ENCODE measurements around the gene SERPINB12. TPM values are rescaled to one million over a fixed set of nuclear protein-coding genes. Genes with fewer than 3 reads are reported as not detected.

Gene SERPINB12
- total and polyA plus RNA-seq, 2 donors from 2014 or later: not detected

DNA sequence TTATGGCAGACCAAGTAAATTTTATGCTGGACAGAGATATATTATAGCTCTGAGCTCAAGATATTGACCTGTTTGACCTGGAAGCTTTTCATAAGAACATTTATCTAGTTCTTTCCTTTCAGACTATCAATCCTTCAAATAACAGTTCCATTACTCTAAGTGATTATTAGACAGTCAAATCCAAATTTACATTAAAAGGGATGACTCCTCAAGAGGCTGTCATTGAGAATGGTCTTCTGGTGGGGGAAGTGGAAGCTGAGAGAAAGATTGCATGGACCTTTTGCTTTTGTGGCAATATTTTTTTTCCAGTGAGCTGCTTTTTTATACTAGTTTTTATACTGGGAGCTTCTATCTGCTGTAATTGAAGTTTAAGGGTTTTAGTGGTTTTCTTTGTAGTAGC lies 14.9 kb upstream of the SERPINB12 start:
- intact Hi-C loops (cut with DNase I): loop anchor here (10.0 kb wide), 1 partner anchor 318 kb away; no protein-coding TSS in a partner anchor
- FAIRE-seq: no peak

GRCh38 chr18:63528863-63529492 lies 13.2 kb upstream of the SERPINB12 start:
- FAIRE-seq (no peak), DNase-seq (no peak)
- Histone ChIP-seq H3K4me1 (ENCODE audit: control insufficient read depth in 2 of 3, insufficient read depth in 2 of 3, low read depth in 1 of 3, low read length in 3 of 3) (no peaks in the 10 kb centered on the region), H3K9ac (ENCODE audit: low read length in 3 of 3) (no peak overlapping the region), H3K27ac (ENCODE audit: low read depth in 2 of 2, low read length in 2 of 2) (no peak overlapping the region), H3K27me3 (ENCODE audit: control insufficient read depth, insufficient read depth, low read length) (no peaks in the 10 kb centered on the region), H3K4me3 (ENCODE audit: low read length in 3 of 3) (no peak overlapping the region), H3K36me3 (ENCODE audit: control insufficient read depth in 2 of 3, insufficient read depth in 3 of 3, low read length in 3 of 3) (no peaks in the 10 kb centered on the region), H3K9me3 (ENCODE audit: control insufficient read depth in 2 of 3, insufficient read depth in 1 of 3, low read length in 3 of 3) (no peaks in the 10 kb centered on the region)
- TF ChIP-seq, protein P1, sequence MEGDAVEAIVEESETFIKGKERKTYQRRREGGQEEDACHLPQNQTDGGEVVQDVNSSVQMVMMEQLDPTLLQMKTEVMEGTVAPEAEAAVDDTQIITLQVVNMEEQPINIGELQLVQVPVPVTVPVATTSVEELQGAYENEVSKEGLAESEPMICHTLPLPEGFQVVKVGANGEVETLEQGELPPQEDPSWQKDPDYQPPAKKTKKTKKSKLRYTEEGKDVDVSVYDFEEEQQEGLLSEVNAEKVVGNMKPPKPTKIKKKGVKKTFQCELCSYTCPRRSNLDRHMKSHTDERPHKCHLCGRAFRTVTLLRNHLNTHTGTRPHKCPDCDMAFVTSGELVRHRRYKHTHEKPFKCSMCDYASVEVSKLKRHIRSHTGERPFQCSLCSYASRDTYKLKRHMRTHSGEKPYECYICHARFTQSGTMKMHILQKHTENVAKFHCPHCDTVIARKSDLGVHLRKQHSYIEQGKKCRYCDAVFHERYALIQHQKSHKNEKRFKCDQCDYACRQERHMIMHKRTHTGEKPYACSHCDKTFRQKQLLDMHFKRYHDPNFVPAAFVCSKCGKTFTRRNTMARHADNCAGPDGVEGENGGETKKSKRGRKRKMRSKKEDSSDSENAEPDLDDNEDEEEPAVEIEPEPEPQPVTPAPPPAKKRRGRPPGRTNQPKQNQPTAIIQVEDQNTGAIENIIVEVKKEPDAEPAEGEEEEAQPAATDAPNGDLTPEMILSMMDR (IDR thresholded peaks at IDR 0.05; ENCODE audit: borderline replicate concordance, extremely low read depth, insufficient read depth): no peak
- intact Hi-C loops (cut with DNase I): loop anchor here (10.0 kb wide), 1 partner anchor 316 kb away; no protein-coding TSS in a partner anchor

More for the DNA sequence above, 14.9 kb upstream of the SERPINB12 start:
- TF ChIP-seq, protein P1 (IDR thresholded peaks at IDR 0.05; ENCODE audit: borderline replicate concordance, extremely low read depth, insufficient read depth): no peak
- H3K9ac ChIP-seq (ENCODE audit: low read length in 3 of 3): no peak overlapping the region
- H3K4me1 ChIP-seq (ENCODE audit: control insufficient read depth in 2 of 3, insufficient read depth in 2 of 3, low read depth in 1 of 3, low read length in 3 of 3): no peaks in the 10 kb centered on the region
- no peaks in the 10 kb centered on the region for H3K9me3 ChIP-seq (ENCODE audit: control insufficient read depth in 2 of 3, insufficient read depth in 1 of 3, low read length in 3 of 3)
- no peaks in the 10 kb centered on the region for H3K36me3 ChIP-seq (ENCODE audit: control insufficient read depth in 2 of 3, insufficient read depth in 3 of 3, low read length in 3 of 3)
- no peak overlapping the region for H3K27ac ChIP-seq (ENCODE audit: low read depth in 2 of 2, low read length in 2 of 2)
- DNase-seq: no peak
- no peak overlapping the region for H3K4me3 ChIP-seq (ENCODE audit: low read length in 3 of 3)
- H3K27me3 ChIP-seq (ENCODE audit: control insufficient read depth, insufficient read depth, low read length): no peaks in the 10 kb centered on the region

GRCh38 chr18:63532471-63532870 lies 9.7 kb upstream of the SERPINB12 start:
- Histone ChIP-seq H3K4me3 (ENCODE audit: low read length in 3 of 3) (no peak overlapping the region), H3K27ac (ENCODE audit: low read depth in 2 of 2, low read length in 2 of 2) (no peak overlapping the region), H3K4me1 (ENCODE audit: control insufficient read depth in 2 of 3, insufficient read depth in 2 of 3, low read depth in 1 of 3, low read length in 3 of 3) (no peaks in the 10 kb centered on the region), H3K27me3 (ENCODE audit: control insufficient read depth, insufficient read depth, low read length) (no peaks in the 10 kb centered on the region), H3K36me3 (ENCODE audit: control insufficient read depth in 2 of 3, insufficient read depth in 3 of 3, low read length in 3 of 3) (no peaks in the 10 kb centered on the region), H3K9me3 (ENCODE audit: control insufficient read depth in 2 of 3, insufficient read depth in 1 of 3, low read length in 3 of 3) (no peaks in the 10 kb centered on the region), H3K9ac (ENCODE audit: low read length in 3 of 3) (no peak overlapping the region)
- intact Hi-C loops (cut with DNase I): no loop called here
- TF ChIP-seq, protein P1 (IDR thresholded peaks at IDR 0.05; ENCODE audit: borderline replicate concordance, extremely low read depth, insufficient read depth): no peak
- no peak for DNase-seq
- no peak for FAIRE-seq
